GM19025 (cell line): ENCODE data around the gene PAF1.
A peak's percentile ranks its signal among the peaks of the same experiment; 100 is the strongest.

Source experiments
- ATAC-seq: cut with Tn5 transposase; IDR thresholded peaks from one replicate; pipeline ENCODE4 v1.9.1; 2021; ENCODE audit warnings: mild to moderate bottlenecking, low read depth, moderate library complexity; ENCODE audit not compliant: unreplicated experiment

Gene PAF1

DNA sequence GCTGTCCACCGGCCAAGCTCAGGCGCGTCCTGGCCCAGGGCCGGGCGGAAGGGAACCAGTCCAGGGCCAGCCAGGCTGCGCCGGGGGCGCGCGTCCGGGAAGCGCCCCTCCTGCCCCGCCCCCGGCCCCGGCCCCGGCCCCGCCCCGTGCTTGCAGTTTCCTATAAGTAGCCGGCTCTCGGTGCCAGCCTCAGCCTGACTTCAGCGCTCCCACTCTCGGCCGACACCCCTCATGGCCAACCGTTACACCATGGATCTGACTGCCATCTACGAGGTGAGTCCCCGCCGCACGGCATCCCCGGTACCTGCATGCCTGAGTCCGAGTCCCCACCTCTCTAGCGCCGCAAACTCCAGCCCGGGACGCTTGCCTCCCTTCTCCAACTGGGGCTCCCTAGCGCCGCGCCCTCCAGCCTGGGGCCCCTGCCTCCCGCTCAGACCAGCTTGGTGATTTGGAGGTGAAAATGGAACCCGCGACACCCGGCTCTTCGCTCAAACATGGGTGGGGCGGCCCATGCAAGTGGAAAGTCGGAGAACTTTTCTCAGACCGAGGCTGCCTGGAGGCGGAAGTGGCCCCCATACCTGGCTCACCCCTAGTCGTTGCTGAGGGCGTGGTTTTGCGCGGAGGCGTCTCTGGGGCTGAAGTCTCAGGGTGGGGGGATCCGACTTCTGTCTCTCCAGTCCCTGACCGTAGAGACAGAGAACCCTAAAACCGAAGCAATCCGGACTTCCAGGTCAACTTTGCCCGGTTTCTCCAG, 15.9 kb upstream of the PAF1 start, which contains the start of gene ZFP36:
Gene ZFP36, plus strand, starts transcription at position 192 of the 754 bp plus-strand sequence. Its CDS starts 58 bp downstream, at position 250.
- no peak for ATAC-seq

- ATAC-seq = no peak
Observed at GRCh38 chr19:39405958-39406655, 15.2 kb upstream of the PAF1 start.

DNA sequence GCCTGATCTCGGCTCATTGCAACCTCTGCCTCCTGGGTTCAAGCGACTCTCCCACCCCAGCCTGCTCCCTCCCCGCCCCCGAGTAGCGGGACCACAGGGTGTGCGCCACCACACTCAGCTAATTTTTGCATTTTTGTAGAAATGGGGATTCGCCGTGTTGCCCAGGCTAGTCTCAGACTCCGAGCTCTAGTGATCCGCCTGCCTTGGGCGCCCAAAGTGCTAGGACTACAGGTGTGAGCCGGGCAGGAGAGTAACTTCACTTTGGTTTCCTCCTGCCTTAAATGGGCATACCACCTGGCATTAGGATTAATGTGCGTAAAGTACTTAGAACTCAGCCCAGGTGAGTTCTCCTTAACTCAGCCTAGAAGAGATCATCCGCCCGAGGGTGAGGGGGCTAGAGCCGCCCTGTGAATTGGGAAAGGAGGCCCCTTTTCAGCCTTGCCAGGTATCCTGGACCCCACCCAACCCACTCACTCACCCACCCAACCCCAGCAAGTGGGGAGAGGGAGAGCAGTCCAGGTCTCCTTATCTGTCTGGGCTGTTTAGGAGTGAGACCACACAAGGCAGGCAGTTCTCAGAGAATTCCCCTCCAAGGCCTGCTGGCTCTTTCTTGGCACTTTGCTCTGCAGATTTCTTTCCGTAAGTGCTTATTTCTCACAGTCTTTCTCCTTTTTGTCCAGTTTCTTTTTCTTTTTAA, 14.5 kb upstream of the PAF1 start:
- ATAC-seq = no peak

GRCh38 chr19:39403331-39404312, 12.7 kb upstream of the PAF1 start:
- ATAC-seq = no peak

- ATAC-seq = peak; percentile 23
Observed at GRCh38 chr19:39402346-39403300, 11.7 kb upstream of the PAF1 start.

DNA sequence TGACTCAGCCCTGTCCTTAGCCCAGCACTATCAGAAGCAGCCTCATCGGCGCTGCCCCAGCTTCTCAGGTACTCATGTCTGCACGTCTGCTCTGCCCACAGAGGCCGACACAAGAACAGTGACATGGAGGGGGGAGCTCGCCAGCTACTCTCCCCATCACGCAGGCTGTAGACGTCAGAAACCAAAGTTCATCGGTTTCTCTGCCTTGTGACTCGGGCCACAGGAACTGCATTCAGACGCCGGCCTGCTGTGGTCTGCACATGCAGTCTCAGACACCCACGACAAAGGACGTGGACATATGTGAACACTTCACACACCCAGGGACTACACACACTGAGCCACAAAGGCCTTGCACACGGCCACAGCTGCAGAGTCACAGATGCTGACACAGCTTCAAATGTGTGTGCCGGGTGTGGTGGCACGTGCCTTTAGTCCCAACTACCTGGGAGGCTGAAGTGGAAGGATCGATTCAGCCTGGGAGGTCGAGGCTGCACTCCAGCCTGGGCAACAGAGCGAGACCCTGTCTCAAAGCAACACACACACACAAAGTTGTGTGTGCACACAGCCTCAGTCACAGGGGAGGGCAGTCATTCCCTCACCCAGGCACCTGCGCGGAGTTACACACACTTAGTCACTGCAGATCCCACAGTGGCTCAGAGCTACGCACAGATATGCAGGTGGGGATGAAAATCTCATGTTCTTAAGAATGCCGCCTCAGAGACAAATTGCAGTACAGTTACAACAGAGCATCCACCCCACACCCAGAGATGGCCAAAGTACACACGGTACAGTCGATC, 10.8 kb upstream of the PAF1 start:
- ATAC-seq = peak; percentile 24

DNA sequence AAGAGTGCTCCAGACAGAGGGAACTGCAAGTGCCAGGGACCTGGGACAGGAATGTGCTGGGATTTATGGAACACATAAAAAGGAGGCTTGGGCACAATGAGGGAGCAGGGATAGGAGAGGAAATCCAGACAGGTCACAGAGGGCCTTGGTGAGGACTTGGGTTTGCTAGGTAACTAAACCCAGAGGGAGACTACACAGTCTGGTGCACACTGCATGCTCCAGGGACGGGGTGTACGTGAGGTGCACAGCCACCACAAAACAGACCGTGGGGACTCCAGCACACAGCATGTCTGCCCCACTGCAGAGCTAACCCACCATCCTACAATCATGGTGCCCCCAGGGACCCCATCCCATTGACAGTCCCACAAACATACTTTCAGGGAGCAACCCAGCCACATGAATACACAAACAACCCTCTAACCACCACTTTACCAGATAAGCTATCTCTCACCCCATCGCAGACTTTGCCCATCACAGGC, 10.2 kb upstream of the PAF1 start:
- peak; percentile 12 for ATAC-seq

DNA sequence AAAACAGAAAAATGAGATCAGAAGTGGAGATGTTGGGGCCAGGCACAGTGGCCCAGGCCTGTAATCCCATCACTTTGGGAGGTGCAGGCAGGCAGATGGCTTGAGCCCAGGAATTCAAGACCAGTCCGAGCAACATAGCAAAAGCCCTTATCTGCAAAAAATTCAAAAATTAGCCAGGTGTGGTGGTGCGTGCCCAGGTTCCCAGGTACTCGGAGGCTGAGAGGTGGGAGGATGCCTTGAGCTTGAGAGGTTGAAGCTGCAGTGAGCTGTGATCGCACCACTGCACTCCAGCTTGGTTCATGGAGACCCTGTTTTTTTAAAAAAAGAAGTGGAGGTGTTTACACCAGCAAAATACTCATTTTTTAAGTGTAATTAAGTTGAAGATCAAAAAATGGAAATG, 9.2 kb upstream of the PAF1 start:
- ATAC-seq = no peak

DNA sequence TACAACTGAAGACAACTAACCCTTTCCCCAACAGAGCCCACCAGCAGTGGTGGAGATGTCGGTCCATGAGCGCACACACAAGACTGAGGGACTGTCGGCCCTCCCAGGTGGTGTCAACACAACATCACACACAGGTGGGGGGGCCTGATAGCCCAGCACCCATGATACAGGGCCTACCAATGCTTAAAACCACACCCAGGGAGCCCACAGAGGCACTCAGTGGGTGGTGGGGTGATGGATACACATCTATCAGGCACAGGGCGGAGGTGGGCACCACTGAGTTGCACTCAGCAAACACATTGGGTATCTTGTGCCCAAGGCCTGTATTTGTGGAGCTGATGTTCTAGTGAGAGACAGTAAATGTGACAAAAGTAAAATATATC, 8.8 kb upstream of the PAF1 start:
- ATAC-seq = no peak

- ATAC-seq = no peak
Observed at GRCh38 chr19:39398297-39398864, 7.5 kb upstream of the PAF1 start.

GRCh38 chr19:39397360-39398296, 6.7 kb upstream of the PAF1 start:
- ATAC-seq = no peak

DNA sequence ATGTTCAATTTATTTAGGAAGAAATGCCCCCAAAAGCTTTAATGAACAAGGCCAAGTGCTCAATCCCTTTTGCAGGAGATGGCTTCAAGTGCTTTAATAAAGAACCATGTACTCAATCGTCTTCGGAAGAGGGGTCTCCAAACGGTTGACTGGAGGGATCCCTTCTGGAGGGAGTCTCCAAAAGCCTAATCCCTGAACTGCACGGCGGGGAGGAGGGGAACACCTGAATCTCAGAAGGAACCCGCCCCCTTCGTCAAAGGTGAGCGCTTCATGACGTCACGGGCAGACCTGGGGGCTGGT, 505 bp downstream of the PAF1 start:
- no peak for ATAC-seq

GRCh38 chr19:39389631-39390414, 1.1 kb downstream of the PAF1 start:
- ATAC-seq = no peak

DNA sequence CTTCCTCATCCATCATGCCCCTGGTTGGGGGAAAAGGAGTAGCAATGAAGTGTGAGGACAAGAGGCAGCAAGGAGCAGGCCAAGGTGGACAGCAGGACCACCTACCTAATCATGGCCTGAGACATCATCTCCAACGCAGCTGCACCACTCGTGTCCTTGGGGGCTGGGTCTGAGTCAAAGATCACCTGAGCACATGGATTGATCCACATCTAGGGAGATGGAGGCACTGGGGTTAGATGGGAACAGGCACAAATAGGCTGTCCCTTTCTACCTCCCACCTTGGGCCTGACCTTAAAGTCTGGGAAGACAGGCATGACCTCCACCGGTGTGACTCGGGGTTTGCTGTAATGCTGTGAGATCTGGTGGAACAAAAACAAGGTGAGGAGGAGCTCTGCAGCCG, 2.2 kb downstream of the PAF1 start:
- no peak for ATAC-seq

DNA sequence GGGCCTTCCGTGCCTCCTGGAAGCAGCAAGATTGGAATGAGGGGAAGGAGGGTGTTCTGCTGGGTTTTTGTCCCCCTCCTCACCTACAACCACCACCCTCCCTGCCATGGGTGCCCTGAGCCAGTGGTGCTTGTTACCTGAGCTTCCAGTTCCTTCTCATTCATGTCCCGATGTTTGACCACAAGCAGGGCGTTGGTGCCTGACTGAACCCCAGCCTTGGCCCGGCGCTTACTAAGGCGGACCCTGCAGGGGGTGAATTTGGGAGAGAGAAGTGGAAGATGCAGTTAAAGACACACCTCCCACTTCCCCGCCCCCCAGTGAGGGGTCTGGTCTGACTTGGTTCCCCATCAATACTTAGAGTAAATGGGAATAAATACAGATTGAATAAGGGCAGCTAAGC, 4.3 kb downstream of the PAF1 start:
- ATAC-seq = no peak
